CD4-positive, CD25-positive, alpha-beta regulatory T cell (primary cell): ENCODE results near the gene NRL. TPM values are rescaled to one million over a fixed set of nuclear protein-coding genes. Genes with fewer than 3 reads are reported as not detected.
"Not testable (repeated sequence)": the region's sequence is repeated elsewhere in the genome, so short reads cannot be mapped to it uniquely, and the experiment has no call there.

Experiments used
- ATAC-seq, 2 donors: fragments of 150-1000 bp; cut with Tn5 transposase; one replicate each; pipeline ENCODE4 v1.10.0; 2021; ENCODE audit warnings: low read depth in 2 of 2, moderate number of reproducible peaks in 2 of 2, moderate library complexity in 1 of 2
- DNase-seq, 3 donors: peaks; one replicate each; pipeline versions ENCODE4 v3.0.0 to v3.0.0-alpha.2; 2012 to 2022; ENCODE audit warnings: mixed read lengths in 1 of 3
- H3K27ac ChIP-seq: one replicate; pipeline ENCODE4 v1.7.0; 2013; ENCODE audit warnings: mild to moderate bottlenecking, low read length; ENCODE audit not compliant: insufficient read depth, poor library complexity, severe bottlenecking
- H3K27me3 ChIP-seq: one replicate; pipeline ENCODE4 v1.7.0; 2013; ENCODE audit warnings: low read length; ENCODE audit not compliant: control insufficient read depth, insufficient read depth
- H3K36me3 ChIP-seq: one replicate; pipeline ENCODE4 v1.7.0; 2013; ENCODE audit warnings: mild to moderate bottlenecking, low read length, moderate library complexity; ENCODE audit not compliant: control insufficient read depth, insufficient read depth
- H3K4me1 ChIP-seq: 2 replicates; pipeline ENCODE4 v1.7.0; 2013; ENCODE audit warnings: mild to moderate bottlenecking, low read length; ENCODE audit not compliant: insufficient read depth, control insufficient read depth, poor library complexity, severe bottlenecking
- H3K4me3 ChIP-seq: one replicate; pipeline ENCODE4 v1.7.0; 2013; ENCODE audit warnings: low read depth, mild to moderate bottlenecking, low read length, moderate library complexity
- H3K9me3 ChIP-seq, 2 experiments: 1 replicate in 1 of 2; 2 replicates in 1 of 2; pipeline ENCODE4 v1.7.0; 2013; ENCODE audit warnings: low read length in 2 of 2, mild to moderate bottlenecking in 1 of 2, moderate library complexity in 1 of 2; ENCODE audit not compliant: control insufficient read depth in 2 of 2
- H3K27ac Mint-ChIP-seq, 3 donors: one replicate each; pipeline ENCODE4 v1.8.0; 2020 to 2022; ENCODE audit warnings: mild to moderate bottlenecking in 3 of 3, mixed read lengths in 3 of 3, moderate library complexity in 2 of 3
- H3K27me3 Mint-ChIP-seq: one replicate; pipeline ENCODE4 v1.8.0; 2022; ENCODE audit warnings: mild to moderate bottlenecking, mixed read lengths
- H3K36me3 Mint-ChIP-seq: one replicate; pipeline ENCODE4 v1.8.0; 2020; ENCODE audit warnings: mixed read lengths
- H3K4me1 Mint-ChIP-seq, 4 donors: one replicate each; pipeline ENCODE4 v1.8.0; 2020 to 2022; ENCODE audit warnings: mixed read lengths in 4 of 4, mild to moderate bottlenecking in 1 of 4
- H3K4me3 Mint-ChIP-seq, 4 donors: one replicate each; pipeline ENCODE4 v1.8.0; 2020 to 2022; ENCODE audit warnings: mild to moderate bottlenecking in 4 of 4, mixed read lengths in 4 of 4, moderate library complexity in 3 of 4
- H3K9me3 Mint-ChIP-seq, 7 donors: one replicate each; pipeline ENCODE4 v1.8.0; 2020 to 2022; ENCODE audit warnings: mixed read lengths in 7 of 7, mild to moderate bottlenecking in 3 of 7, moderate library complexity in 2 of 7
- polyA plus RNA-seq, 4 donors: library from polyadenylated mRNA; unstranded; fragments of 300-500 nt; fragmentation: Illumina TruSeq; gene quantifications; one replicate each; pipeline ENCODE4 v1.2.3, GENCODE V29; 2021
- total RNA-seq: library from RNA; stranded (reverse); gene quantifications from one replicate; pipeline ENCODE4 v1.2.3, GENCODE V29; 2022

Gene NRL
- total and polyA plus RNA-seq, 5 donors from 2014 or later = 1.9 to 2.9 (median 2.2) TPM

DNA sequence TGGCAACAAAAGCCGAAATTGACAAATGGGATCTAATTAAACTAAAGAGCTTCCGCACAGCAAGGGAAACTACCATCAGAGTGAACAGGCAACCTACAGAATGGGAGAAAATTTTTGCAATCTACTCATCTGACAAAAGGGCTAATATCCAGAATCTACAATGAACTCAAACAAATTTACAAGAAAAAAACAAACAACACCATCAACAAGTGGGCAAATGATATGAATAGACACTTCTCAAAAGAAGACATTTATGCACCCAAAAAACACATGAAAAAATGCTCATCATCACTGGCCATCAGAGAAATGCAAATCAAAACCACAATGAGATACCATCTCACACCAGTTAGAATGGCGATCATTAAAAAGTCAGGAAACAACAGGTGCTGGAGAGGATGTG, 85.1 kb downstream of the NRL start:
- H3K36me3 Mint-ChIP-seq, ATAC-seq, DNase-seq: not testable (repeated sequence)

More for the DNA sequence above, 85.1 kb downstream of the NRL start:
- not testable (repeated sequence) for H3K27ac Mint-ChIP-seq, H3K36me3 ChIP-seq, H3K4me1 Mint-ChIP-seq, H3K27ac ChIP-seq, H3K27me3 ChIP-seq, H3K4me1 ChIP-seq, H3K4me3 ChIP-seq, H3K4me3 Mint-ChIP-seq
- H3K27me3 Mint-ChIP-seq = peaks cover 18% of the 10 kb centered on the region
- H3K9me3 ChIP-seq = peaks cover 6 to 12% of the 10 kb centered on the region in 2 experiments
- H3K9me3 Mint-ChIP-seq = peaks cover 0 to 29% (median 8%) of the 10 kb centered on the region in 7 donors

Other genes starting within 250 kb of the NRL start
- gene DHRS4, start 161.2 kb downstream of the NRL start, total RNA-seq = 7.8 TPM
- 10 to 100 TPM; 23.5 to 29.0 (median 24.6) TPM for gene DHRS4, start 161.2 kb downstream of the NRL start, polyA plus RNA-seq
- 15.2 TPM for gene DHRS4L2, start 126.0 kb downstream of the NRL start, total RNA-seq
- 10 to 100 TPM; 13.4 to 22.0 (median 18.5) TPM for gene DHRS4L2, start 126.0 kb downstream of the NRL start, polyA plus RNA-seq
- gene CARMIL3, start 62.9 kb downstream of the NRL start, total RNA-seq = 0.52 TPM
- not detected for gene CARMIL3, start 62.9 kb downstream of the NRL start, polyA plus RNA-seq
- not detected for gene CPNE6, start 43.4 kb downstream of the NRL start, total RNA-seq
- not detected for gene CPNE6, start 43.4 kb downstream of the NRL start, polyA plus RNA-seq
- gene PCK2, start 20.6 kb downstream of the NRL start, total RNA-seq = 21.0 TPM
- 10 to 100 TPM; 26.3 to 32.2 (median 27.8) TPM for gene PCK2, start 20.6 kb downstream of the NRL start, polyA plus RNA-seq
- 97.8 TPM for gene DCAF11, start 172 bp downstream of the NRL start, total RNA-seq
- 10 to 100 TPM; 73.4 to 95.7 (median 82.3) TPM for gene DCAF11, start 172 bp downstream of the NRL start, polyA plus RNA-seq
- gene FITM1, start 15.7 kb upstream of the NRL start, total RNA-seq = 1.1 TPM
- gene FITM1, start 15.7 kb upstream of the NRL start, polyA plus RNA-seq = under 1 TPM in 3 of 4 donors, not detected in 1; 0.20 to 0.42 (median 0.24) TPM
- 294 TPM for gene PSME1, start 21.2 kb upstream of the NRL start, total RNA-seq
- gene PSME1, start 21.2 kb upstream of the NRL start, polyA plus RNA-seq = 1,000 to 10,000 TPM in 1 of 4 donors, 100 to 1,000 TPM in 3; 698 to 1,230 (median 866) TPM
- 11.7 TPM for gene EMC9, start 26.6 kb upstream of the NRL start, total RNA-seq
- gene EMC9, start 26.6 kb upstream of the NRL start, polyA plus RNA-seq = 10 to 100 TPM; 10.7 to 22.5 (median 13.4) TPM
- 167 TPM for gene PSME2, start 31.7 kb upstream of the NRL start, total RNA-seq
- gene PSME2, start 31.7 kb upstream of the NRL start, polyA plus RNA-seq = 100 to 1,000 TPM; 346 to 603 (median 466) TPM
- 82.4 TPM for gene RNF31, start 32.5 kb upstream of the NRL start, total RNA-seq
- 10 to 100 TPM; 35.9 to 55.9 (median 41.1) TPM for gene RNF31, start 32.5 kb upstream of the NRL start, polyA plus RNA-seq
- gene IRF9, start 46.3 kb upstream of the NRL start, total RNA-seq = 369 TPM
- 100 to 1,000 TPM; 105 to 157 (median 119) TPM for gene IRF9, start 46.3 kb upstream of the NRL start, polyA plus RNA-seq
- 145 TPM for gene REC8, start 57.1 kb upstream of the NRL start, total RNA-seq
- gene REC8, start 57.1 kb upstream of the NRL start, polyA plus RNA-seq = 10 to 100 TPM in 3 of 4 donors, 1 to 10 TPM in 1; 9.7 to 16.1 (median 12.0) TPM
- gene IPO4, start 73.9 kb upstream of the NRL start, total RNA-seq = 33.7 TPM
- gene IPO4, start 73.9 kb upstream of the NRL start, polyA plus RNA-seq = 10 to 100 TPM; 13.0 to 14.8 (median 14.1) TPM
- 20.0 TPM for gene TM9SF1, start 80.5 kb upstream of the NRL start, total RNA-seq
- gene TM9SF1, start 80.5 kb upstream of the NRL start, polyA plus RNA-seq = 10 to 100 TPM; 36.8 to 42.3 (median 40.0) TPM
- 0.44 TPM for gene TSSK4, start 90.7 kb upstream of the NRL start, total RNA-seq
- gene TSSK4, start 90.7 kb upstream of the NRL start, polyA plus RNA-seq = 1 to 10 TPM in 3 of 4 donors, under 1 TPM in 1; 0.86 to 1.5 (median 1.2) TPM
- gene CHMP4A, start 98.5 kb upstream of the NRL start, total RNA-seq = 108 TPM
- gene CHMP4A, start 98.5 kb upstream of the NRL start, polyA plus RNA-seq = 100 to 1,000 TPM; 122 to 154 (median 142) TPM
- 6.0 TPM for gene MDP1, start 101.1 kb upstream of the NRL start, total RNA-seq
- 10 to 100 TPM; 29.0 to 52.6 (median 35.6) TPM for gene MDP1, start 101.1 kb upstream of the NRL start, polyA plus RNA-seq
- 89.1 TPM for gene NEDD8, start 117.4 kb upstream of the NRL start, total RNA-seq
- 100 to 1,000 TPM; 334 to 440 (median 349) TPM for gene NEDD8, start 117.4 kb upstream of the NRL start, polyA plus RNA-seq
- 49.0 TPM for gene GMPR2, start 118.0 kb upstream of the NRL start, total RNA-seq
- 100 to 1,000 TPM in 3 of 4 donors, 10 to 100 TPM in 1; 95.5 to 117 (median 112) TPM for gene GMPR2, start 118.0 kb upstream of the NRL start, polyA plus RNA-seq
- 169 TPM for gene TINF2, start 127.7 kb upstream of the NRL start, total RNA-seq
- 100 to 1,000 TPM; 216 to 242 (median 223) TPM for gene TINF2, start 127.7 kb upstream of the NRL start, polyA plus RNA-seq
- gene TGM1, start 148.2 kb upstream of the NRL start, total RNA-seq = 4.0 TPM
- gene TGM1, start 148.2 kb upstream of the NRL start, polyA plus RNA-seq = not detected
- gene RABGGTA, start 156.6 kb upstream of the NRL start, total RNA-seq = 78.6 TPM
- 10 to 100 TPM; 25.1 to 40.4 (median 30.3) TPM for gene RABGGTA, start 156.6 kb upstream of the NRL start, polyA plus RNA-seq
- 41.2 TPM for gene DHRS1, start 184.8 kb upstream of the NRL start, total RNA-seq
- 10 to 100 TPM; 21.7 to 48.5 (median 31.9) TPM for gene DHRS1, start 184.8 kb upstream of the NRL start, polyA plus RNA-seq
- gene NOP9, start 184.9 kb upstream of the NRL start, total RNA-seq = 30.0 TPM
- 1 to 10 TPM; 1.3 to 2.5 (median 1.8) TPM for gene NOP9, start 184.9 kb upstream of the NRL start, polyA plus RNA-seq
- 13.2 TPM for gene CIDEB, start 193.0 kb upstream of the NRL start, total RNA-seq
- gene CIDEB, start 193.0 kb upstream of the NRL start, polyA plus RNA-seq = 10 to 100 TPM in 2 of 4 donors, 1 to 10 TPM in 2; 8.9 to 13.6 (median 9.7) TPM
- gene LTB4R2, start 195.2 kb upstream of the NRL start, total RNA-seq = 18.1 TPM
- gene LTB4R2, start 195.2 kb upstream of the NRL start, polyA plus RNA-seq = 1 to 10 TPM in 3 of 4 donors, under 1 TPM in 1; 1.00 to 2.2 (median 1.7) TPM
- 17.5 TPM for gene LTB4R, start 196.6 kb upstream of the NRL start, total RNA-seq
- 1 to 10 TPM; 3.5 to 7.8 (median 6.3) TPM for gene LTB4R, start 196.6 kb upstream of the NRL start, polyA plus RNA-seq
- 10.7 TPM for gene ADCY4, start 220.1 kb upstream of the NRL start, total RNA-seq
- gene ADCY4, start 220.1 kb upstream of the NRL start, polyA plus RNA-seq = under 1 TPM in 2 of 4 donors, not detected in 2; 0.32 to 0.39 TPM
- 41.2 TPM for gene RIPK3, start 225.0 kb upstream of the NRL start, total RNA-seq
- gene RIPK3, start 225.0 kb upstream of the NRL start, polyA plus RNA-seq = 10 to 100 TPM; 14.9 to 24.6 (median 19.4) TPM